Left cardiac atrium (tissue), 4 donors: ENCODE measurements around the gene PRTFDC1. TPM values are rescaled to one million over a fixed set of nuclear protein-coding genes. Genes with fewer than 3 reads are reported as not detected.
"Not testable (repeated sequence)": the region's sequence is repeated elsewhere in the genome, so short reads cannot be mapped to it uniquely, and the experiment has no call there.

Experiments used
- ATAC-seq, 2 donors: fragments of 200-7000 bp; cut with Tn5 transposase; one replicate each; pipeline ENCODE4 v1.9.1; 2020; ENCODE audit warnings: mild to moderate bottlenecking in 2 of 2, moderate library complexity in 2 of 2
- DNase-seq: peaks from one replicate; pipeline ENCODE4 v3.0.0-alpha.2; 2020
- intact Hi-C, 2 donors: fragments of 100-400 bp; cut with DNase I; formaldehyde crosslinking; loops; one replicate each; pipeline versions ENCODE4 v1.14.1 to v1.15.1; 2022 to 2023
- total RNA-seq, 2 donors: library from RNA; stranded (reverse); fragmentation: NEBNext Ultra II Directional; extraction: Animal tissue kit (Norgen Biotek cat#: 25700); gene quantifications; one replicate each; pipeline ENCODE4 v1.2.1, GENCODE V29; 2021
- donor health status: DM: no; HTN: yes; CAD: no.
- donor health status: DM: no; HTN: yes; CAD: no; lungs with severe emphysema.
- donor health status: DM: yes; HTN: yes; CAD: no.
- donor health status: Dilated cardiomyopathy.

Gene PRTFDC1
- total RNA-seq, 2 donors from 2014 or later, result 6.3 to 6.6 TPM

GRCh38 chr10:24969841-24970281 lies 17.5 kb upstream of the PRTFDC1 start:
- no peak for DNase-seq
- ATAC-seq, result no peak
- intact Hi-C loops, result no loop called here

- ATAC-seq, DNase-seq, intact Hi-C loops: not testable (repeated sequence)
These were observed 16.5 kb upstream of the PRTFDC1 start for GRCh38 chr10:24968951-24969350.

GRCh38 chr10:24968349-24968748 lies 15.9 kb upstream of the PRTFDC1 start:
- ATAC-seq, result no peak
- intact Hi-C loops, result no loop called here
- DNase-seq, result no peak

GRCh38 chr10:24966962-24967481 lies 14.6 kb upstream of the PRTFDC1 start:
- DNase-seq, result no peak
- no peak for ATAC-seq
- intact Hi-C loops, result no loop called here

- DNase-seq (no peak), ATAC-seq (no peak)
- intact Hi-C loops, result no loop called here
These were observed 12.6 kb upstream of the PRTFDC1 start for GRCh38 chr10:24965051-24965450.

- ATAC-seq (no peak), DNase-seq (no peak)
- intact Hi-C loops, result no loop called here
These were observed 11.2 kb upstream of the PRTFDC1 start for GRCh38 chr10:24963521-24964041.

GRCh38 chr10:24962995-24963394 lies 10.6 kb upstream of the PRTFDC1 start:
- intact Hi-C loops, result no loop called here
- no peak for DNase-seq
- no peak for ATAC-seq

- DNase-seq (no peak), ATAC-seq (no peak)
- intact Hi-C loops, result no loop called here
These were observed 9.2 kb upstream of the PRTFDC1 start for GRCh38 chr10:24961582-24961981.

- no peak for ATAC-seq
- intact Hi-C loops, result loop anchor here in 1 of 2 donors (10.0 kb wide), 1 partner anchor 235 kb away; the partner anchor contains the start of gene ARHGAP21
- DNase-seq, result no peak
These were observed 7.0 kb upstream of the PRTFDC1 start for GRCh38 chr10:24959382-24959730.

- intact Hi-C loops, result loop anchor here in 1 of 2 donors (10.0 kb wide), 1 partner anchor 234 kb away; the partner anchor contains the start of gene ARHGAP21
- peak; percentile 88 to 92 for ATAC-seq
- peak; percentile 31 for DNase-seq
These were observed 6.4 kb upstream of the PRTFDC1 start for GRCh38 chr10:24958721-24959381.

GRCh38 chr10:24958091-24958720 lies 5.8 kb upstream of the PRTFDC1 start:
- ATAC-seq, result peak; percentile 62 to 80
- intact Hi-C loops, result loop anchor here in 1 of 2 donors (10.0 kb wide), 1 partner anchor 233 kb away; the partner anchor contains the start of gene ARHGAP21

GRCh38 chr10:24957624-24958051 lies 5.2 kb upstream of the PRTFDC1 start:
- not testable (repeated sequence) for DNase-seq, ATAC-seq
- intact Hi-C loops, result loop anchor here in 1 of 2 donors (10.0 kb wide), 1 partner anchor 233 kb away; the partner anchor contains the start of gene ARHGAP21

More at GRCh38 chr10:24958091-24958720, 5.8 kb upstream of the PRTFDC1 start:
- DNase-seq, result no peak

GRCh38 chr10:24953675-24954074 lies 1.3 kb upstream of the PRTFDC1 start:
- intact Hi-C loops, result loop anchor here in 1 of 2 donors (10.0 kb wide), 1 partner anchor 229 kb away; the partner anchor contains the start of gene ARHGAP21
- ATAC-seq, result peak; percentile 17 to 23
- peak; percentile 32 for DNase-seq

GRCh38 chr10:24952707-24953645 lies 570 bp upstream of the PRTFDC1 start:
- intact Hi-C loops, result loop anchor here in 1 of 2 donors (10.0 kb wide), 1 partner anchor 228 kb away; the partner anchor contains the start of gene ARHGAP21
- ATAC-seq (peak; percentile 67 to 69), DNase-seq (peak; percentile 51)

- ATAC-seq, result peak; percentile 24 to 32
These were observed 934 bp downstream of the PRTFDC1 start for GRCh38 chr10:24951201-24952142.

GRCh38 chr10:24950439-24950838 lies 2.0 kb downstream of the PRTFDC1 start:
- DNase-seq (no peak), ATAC-seq (no peak)
- intact Hi-C loops, result loop anchor here in 1 of 2 donors (10.0 kb wide), 1 partner anchor 226 kb away; the partner anchor contains the start of gene ARHGAP21

More at GRCh38 chr10:24951201-24952142, 934 bp downstream of the PRTFDC1 start:
- DNase-seq, result peak; percentile 40
- intact Hi-C loops, result loop anchor here in 1 of 2 donors (10.0 kb wide), 1 partner anchor 227 kb away; the partner anchor contains the start of gene ARHGAP21

GRCh38 chr10:24949616-24950015 lies 2.8 kb downstream of the PRTFDC1 start:
- no peak for DNase-seq
- no peak for ATAC-seq
- intact Hi-C loops, result loop anchor here in 1 of 2 donors (10.0 kb wide), 1 partner anchor 225 kb away; the partner anchor contains the start of gene ARHGAP21
